ENCODE results near the gene MAP3K2.

MAP3K2 gene

DNA sequence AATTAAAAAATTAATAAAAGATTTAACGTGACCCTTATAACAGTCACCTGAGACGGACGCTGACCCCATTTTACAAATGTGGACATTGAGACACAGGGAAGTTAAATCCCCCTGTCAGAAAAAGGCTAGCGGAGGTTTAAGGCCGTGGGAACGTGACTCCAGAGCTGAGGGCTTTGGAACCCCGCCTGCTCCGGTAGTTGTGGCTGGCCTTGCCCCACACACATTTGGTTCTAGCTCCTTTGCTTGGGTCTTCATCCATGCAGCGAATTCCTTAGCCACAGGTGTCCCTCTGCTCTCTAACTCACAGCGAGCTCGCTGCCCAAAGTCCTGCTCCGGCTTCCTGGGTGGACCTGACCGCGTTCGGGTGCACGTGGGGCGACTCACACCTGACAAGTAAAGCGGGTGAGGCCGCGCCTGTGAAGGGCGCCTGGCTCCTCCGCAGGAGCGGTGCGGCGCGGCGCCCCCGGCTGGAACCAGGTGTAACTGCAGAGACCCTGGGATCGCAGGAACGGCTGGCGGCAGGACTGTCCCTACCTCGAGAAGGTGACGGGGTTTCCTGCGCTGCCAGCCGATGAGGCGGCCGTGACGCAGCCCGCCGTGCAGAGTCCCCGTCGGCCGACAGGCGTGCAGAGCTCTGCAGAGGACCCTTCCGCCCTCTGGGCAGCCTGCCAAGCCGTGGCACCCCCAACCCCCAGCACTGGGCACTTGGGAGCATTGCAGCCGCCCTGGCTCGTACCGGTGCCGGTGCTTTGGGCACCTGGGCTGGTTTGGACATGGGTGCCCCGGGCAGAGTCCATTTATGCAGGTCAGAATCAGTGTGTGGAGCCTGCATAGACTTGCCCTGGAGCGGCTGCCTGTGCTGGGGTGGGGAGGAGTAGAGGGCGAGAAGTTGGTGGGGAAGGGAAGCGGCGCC is 28.1 kb upstream of the MAP3K2 start:
- peak; percentile 83 for TF ChIP-seq CTCF (IDR thresholded peaks at IDR 0.05)
- Histone ChIP-seq H3K27me3 (ENCODE audit: control insufficient read depth, insufficient read depth, low read length) (no peaks in the 10 kb centered on the region), H3K36me3 (ENCODE audit: control insufficient read depth, insufficient read depth, low read length) (no peaks in the 10 kb centered on the region), H2AFZ (peak overlapping the region; percentile 87), H3K9ac (no peak overlapping the region), H3K4me3 (ENCODE audit: low read depth, low read length) (peak overlapping the region; percentile 30), H3K79me2 (no peaks in the 10 kb centered on the region), H3K4me1 (no peaks in the 10 kb centered on the region), H3K9me3 (ENCODE audit: control insufficient read depth, low read length) (no peaks in the 10 kb centered on the region), H3K4me2 (ENCODE audit: low read length) (peak overlapping the region; percentile 73), H3K27ac (no peak overlapping the region)

GRCh38 chr2:127414638-127415592 is 27.1 kb upstream of the MAP3K2 start:
- Histone ChIP-seq H3K36me3 (ENCODE audit: control insufficient read depth, insufficient read depth, low read length) (no peaks in the 10 kb centered on the region), H3K9ac (no peak overlapping the region), H3K27me3 (ENCODE audit: control insufficient read depth, insufficient read depth, low read length) (no peaks in the 10 kb centered on the region), H3K9me3 (ENCODE audit: control insufficient read depth, low read length) (no peaks in the 10 kb centered on the region), H2AFZ (no peak overlapping the region), H3K4me3 (ENCODE audit: low read depth, low read length) (no peak overlapping the region), H3K4me2 (ENCODE audit: low read length) (no peak overlapping the region), H3K4me1 (no peaks in the 10 kb centered on the region), H3K79me2 (no peaks in the 10 kb centered on the region), H3K27ac (no peak overlapping the region)
- no peak for TF ChIP-seq CTCF (IDR thresholded peaks at IDR 0.05)

- no peak overlapping the region for H2AFZ ChIP-seq
- no peak overlapping the region for H3K27ac ChIP-seq
- no peaks in the 10 kb centered on the region for H3K79me2 ChIP-seq
- no peaks in the 10 kb centered on the region for H3K4me1 ChIP-seq
- no peaks in the 10 kb centered on the region for H3K36me3 ChIP-seq (ENCODE audit: control insufficient read depth, insufficient read depth, low read length)
- no peak overlapping the region for H3K4me2 ChIP-seq (ENCODE audit: low read length)
- no peak for TF ChIP-seq CTCF (IDR thresholded peaks at IDR 0.05)
- H3K9me3 ChIP-seq (ENCODE audit: control insufficient read depth, low read length), result no peaks in the 10 kb centered on the region
- H3K9ac ChIP-seq, result no peak overlapping the region
- no peaks in the 10 kb centered on the region for H3K27me3 ChIP-seq (ENCODE audit: control insufficient read depth, insufficient read depth, low read length)
- no peak overlapping the region for H3K4me3 ChIP-seq (ENCODE audit: low read depth, low read length)
Measured at GRCh38 chr2:127413782-127414637, 26.2 kb upstream of the MAP3K2 start.

DNA sequence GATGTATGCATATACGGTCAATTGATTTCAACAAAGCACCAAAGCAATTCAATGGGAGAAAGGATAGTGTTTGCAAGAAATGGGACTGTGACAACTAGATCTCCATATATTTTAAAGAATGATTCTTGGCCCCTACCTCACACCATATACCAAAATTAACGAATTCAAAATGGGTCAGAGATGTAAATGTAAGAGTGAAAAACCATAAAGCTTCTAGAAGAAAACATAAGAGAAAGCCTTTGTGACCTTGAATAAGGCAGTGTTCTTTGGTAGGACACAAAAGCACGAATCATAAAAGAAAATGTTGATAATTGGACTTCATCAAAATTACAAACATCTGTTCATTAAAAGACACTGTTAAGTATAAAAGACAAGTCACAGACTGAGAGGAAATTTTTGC is 25.4 kb upstream of the MAP3K2 start:
- peaks cover 4% of the 10 kb centered on the region for H3K4me1 ChIP-seq
- H3K27ac ChIP-seq, result no peak overlapping the region
- no peak for TF ChIP-seq CTCF (IDR thresholded peaks at IDR 0.05)

More for the DNA sequence above, 25.4 kb upstream of the MAP3K2 start:
- H3K27me3 ChIP-seq (ENCODE audit: control insufficient read depth, insufficient read depth, low read length), result no peaks in the 10 kb centered on the region
- no peak overlapping the region for H3K4me3 ChIP-seq (ENCODE audit: low read depth, low read length)
- H3K9me3 ChIP-seq (ENCODE audit: control insufficient read depth, low read length), result no peaks in the 10 kb centered on the region
- H2AFZ ChIP-seq, result no peak overlapping the region
- no peak overlapping the region for H3K4me2 ChIP-seq (ENCODE audit: low read length)
- no peaks in the 10 kb centered on the region for H3K79me2 ChIP-seq
- no peak overlapping the region for H3K9ac ChIP-seq
- no peaks in the 10 kb centered on the region for H3K36me3 ChIP-seq (ENCODE audit: control insufficient read depth, insufficient read depth, low read length)

All from parathyroid adenoma (tissue), 2 donors.